Stimulated activated CD4-positive, alpha-beta T cell treated with anti-CD3 and anti-CD28 coated beads, Interleukin-1b, Interleukin-23, amount 100 ng/mL, for 1 hour (primary cell): Measurements from ENCODE around the gene SLC25A23.
A peak's percentile ranks its signal among the peaks of the same experiment; 100 is the strongest.

Experiments used
- DNase-seq, 2 donors: peaks; one replicate each; pipeline ENCODE4 v3.0.0-alpha.2; 2020; ENCODE audit warnings: low read depth in 2 of 2

The SLC25A23 gene

DNA sequence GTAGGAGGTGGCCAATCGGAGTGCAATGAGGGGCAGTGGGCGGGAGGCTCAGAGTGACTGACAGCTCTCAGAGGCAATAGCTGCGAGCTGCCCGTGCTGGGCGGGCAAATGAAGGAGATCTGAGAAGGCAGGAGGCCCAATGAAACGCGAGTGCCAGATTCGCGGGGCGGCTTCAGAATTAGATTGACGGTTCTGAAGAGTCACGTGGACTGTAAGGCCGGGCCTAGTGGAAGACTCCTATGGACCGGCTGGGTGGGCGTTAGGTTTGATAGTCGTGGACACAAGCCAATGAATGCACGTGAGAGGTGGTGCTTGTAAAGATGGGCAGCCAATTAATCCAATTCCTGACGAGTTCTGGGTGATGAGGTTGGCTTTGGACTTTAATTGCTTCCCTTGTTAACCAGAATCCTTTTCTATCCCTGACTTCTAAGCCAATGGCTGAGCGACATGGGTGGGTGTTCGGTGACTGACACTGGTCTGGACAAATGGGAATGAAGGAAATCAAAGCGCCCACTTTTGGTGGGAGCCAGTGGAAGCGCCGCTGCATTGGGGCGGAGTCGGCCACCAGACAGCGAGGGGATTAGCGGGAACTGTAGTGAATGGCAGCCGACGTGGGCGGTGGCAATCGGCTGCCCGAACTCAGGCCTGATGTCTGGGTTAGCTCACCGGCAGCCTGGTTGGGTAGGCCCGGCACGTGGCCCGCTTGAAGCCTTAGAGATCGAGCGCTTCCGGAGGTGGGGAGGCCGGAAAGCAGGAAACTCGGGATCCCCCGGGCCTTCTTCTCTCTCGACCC lies 34.5 kb downstream of the SLC25A23 start:
- DNase-seq = peak; percentile 95 to 98

DNA sequence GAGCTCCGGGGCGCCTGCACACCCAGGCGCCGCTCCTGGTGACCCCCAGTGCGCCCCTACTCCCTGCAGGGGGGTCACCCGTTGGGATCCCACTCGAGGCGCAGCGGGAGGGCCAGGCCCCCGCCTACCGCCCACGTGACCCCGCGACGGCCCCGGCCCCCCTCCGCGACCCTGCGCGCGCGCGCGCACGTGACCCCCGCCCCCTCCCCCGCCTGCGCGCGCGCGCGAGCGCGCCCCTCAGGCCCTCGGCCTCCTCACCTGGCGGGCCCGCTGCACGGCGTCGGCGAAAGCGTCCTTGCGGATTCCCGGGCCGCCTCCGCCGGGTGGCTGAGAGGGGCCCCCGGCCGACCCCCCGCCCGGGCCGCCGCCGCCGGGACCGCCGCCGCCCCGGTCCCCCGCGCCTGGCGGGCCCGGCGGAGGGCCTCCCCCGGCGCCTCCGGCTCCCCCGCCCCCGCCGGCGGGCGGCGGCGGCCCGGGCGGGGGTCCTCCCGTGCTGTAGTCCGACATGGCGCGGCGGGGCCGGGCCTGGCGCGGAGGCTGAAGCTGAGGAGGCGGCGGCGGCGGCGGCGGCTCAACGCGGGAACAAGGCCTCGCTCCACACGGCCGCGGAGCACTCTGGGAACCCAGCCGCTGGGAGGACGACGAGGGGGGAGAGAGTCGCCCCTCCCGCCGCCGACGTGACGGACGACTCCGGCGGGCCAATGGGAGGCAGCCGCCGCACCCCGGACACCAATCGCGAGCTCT lies 35.2 kb downstream of the SLC25A23 start, which contains the start of gene KHSRP:
TSS of gene KHSRP (minus strand) at position 617 of the 744 bp plus-strand sequence. CDS start at position 507, 110 bp downstream.
- peak in 1 of 2 donors; percentile 27 for DNase-seq

GRCh38 chr19:6423499-6424194 lies 35.9 kb downstream of the SLC25A23 start:
- DNase-seq = no peak

DNA sequence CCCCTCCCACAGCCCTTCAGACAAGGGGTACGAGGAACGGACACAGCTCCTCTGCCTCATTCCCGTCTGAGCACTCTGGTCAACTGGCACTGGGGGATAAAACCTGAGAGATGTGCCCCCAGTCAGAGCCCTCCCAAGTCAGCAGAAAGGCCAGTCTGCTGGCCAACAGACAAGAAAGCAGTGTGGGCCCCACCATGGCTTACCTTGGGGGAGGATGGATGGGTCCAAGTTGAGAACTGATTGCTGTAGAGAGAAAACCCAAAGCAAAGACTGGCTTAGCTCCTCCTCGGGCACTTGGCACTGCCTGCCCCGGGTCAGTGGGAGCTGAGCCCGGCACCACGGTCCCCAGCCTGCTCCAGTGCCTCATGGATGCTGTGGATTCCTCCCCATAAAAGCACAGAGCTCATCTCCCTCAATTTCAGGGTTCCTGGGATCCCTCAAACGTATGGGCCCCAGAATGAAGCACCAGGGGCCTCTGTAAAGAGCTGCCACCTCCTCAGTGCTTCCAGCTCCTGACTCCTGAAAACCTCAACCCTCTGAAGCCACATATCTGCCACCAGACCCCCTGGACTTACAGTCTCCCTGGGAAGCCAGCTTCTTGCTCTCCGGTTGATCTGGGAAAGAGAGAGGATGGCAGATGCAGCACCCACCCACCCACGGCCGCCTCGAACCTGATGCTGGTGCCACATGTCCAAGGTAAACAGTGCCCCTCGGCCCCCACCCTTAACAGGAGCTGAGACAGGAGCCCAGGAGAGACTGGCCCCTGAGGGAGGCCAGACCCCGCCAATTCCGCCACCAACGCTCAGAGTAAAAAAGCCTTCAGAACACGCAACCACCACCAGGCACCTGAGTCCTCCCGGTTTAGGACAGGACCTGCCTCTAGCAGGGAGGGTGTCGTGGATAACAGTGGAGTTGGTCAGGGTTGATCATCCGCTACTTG lies 38.2 kb downstream of the SLC25A23 start:
- DNase-seq = no peak

DNA sequence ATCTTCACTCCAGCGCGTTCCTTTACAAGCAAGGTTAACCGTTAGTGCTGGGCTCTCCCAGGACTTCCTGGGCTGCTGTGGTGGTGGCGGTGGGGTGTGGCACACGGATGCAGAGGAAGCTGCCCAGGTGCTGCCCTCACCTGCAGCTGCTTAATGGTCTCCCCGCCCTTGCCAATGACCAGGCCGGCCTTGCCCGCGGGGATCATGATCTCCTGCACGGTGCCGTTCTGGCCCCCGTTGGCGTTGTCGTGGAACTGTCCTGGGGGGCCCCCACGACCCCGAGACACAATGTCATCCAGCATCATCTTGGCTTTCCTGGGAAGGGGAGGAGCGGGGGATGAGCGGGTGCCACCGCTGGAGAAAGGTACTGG lies 41.0 kb downstream of the SLC25A23 start:
- DNase-seq = no peak

DNA sequence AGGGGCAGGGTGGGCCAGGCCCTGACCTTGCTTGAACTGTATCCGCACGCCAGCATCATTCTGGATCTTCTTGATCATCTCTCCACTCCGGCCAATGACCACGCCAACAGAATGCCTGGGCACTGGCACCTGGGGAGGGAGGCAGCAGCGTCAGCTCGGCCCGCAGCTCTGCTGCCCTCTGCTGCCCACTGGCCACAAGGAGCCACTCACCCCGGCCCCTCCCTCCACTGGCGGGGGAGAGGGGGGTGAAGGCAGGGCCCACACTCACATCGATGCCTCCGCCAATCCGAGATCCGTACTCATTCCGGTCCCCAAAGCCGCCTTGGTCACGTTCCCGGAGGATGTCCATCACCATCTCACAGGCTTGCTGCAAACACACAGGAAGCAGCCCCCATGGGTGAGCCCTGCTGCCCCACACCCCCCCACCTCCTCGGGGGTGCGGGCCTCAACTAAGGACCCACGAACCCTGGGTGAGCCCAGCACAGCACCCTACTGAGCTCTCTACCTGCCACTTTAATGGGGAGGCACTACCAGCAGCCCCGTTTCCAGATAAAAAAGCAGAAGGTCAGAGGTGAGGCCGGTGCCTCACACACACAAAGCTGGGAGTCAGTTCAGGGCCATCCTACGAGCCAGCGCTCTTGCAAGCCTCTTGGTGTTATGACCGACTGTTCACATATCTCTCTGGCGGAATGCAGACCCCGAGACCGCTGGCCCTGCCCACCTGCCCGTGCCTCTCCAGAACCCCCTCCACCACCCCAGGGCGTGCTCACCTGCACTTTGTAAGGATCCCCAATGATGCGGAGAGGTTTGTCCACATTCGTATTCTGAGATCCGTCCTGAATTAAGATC lies 41.7 kb downstream of the SLC25A23 start:
- no peak for DNase-seq

GRCh38 chr19:6416658-6417405 lies 42.8 kb downstream of the SLC25A23 start:
- DNase-seq = no peak

GRCh38 chr19:6415591-6416190 lies 43.9 kb downstream of the SLC25A23 start:
- no peak for DNase-seq

GRCh38 chr19:6414793-6415590 lies 44.6 kb downstream of the SLC25A23 start:
- no peak for DNase-seq

DNA sequence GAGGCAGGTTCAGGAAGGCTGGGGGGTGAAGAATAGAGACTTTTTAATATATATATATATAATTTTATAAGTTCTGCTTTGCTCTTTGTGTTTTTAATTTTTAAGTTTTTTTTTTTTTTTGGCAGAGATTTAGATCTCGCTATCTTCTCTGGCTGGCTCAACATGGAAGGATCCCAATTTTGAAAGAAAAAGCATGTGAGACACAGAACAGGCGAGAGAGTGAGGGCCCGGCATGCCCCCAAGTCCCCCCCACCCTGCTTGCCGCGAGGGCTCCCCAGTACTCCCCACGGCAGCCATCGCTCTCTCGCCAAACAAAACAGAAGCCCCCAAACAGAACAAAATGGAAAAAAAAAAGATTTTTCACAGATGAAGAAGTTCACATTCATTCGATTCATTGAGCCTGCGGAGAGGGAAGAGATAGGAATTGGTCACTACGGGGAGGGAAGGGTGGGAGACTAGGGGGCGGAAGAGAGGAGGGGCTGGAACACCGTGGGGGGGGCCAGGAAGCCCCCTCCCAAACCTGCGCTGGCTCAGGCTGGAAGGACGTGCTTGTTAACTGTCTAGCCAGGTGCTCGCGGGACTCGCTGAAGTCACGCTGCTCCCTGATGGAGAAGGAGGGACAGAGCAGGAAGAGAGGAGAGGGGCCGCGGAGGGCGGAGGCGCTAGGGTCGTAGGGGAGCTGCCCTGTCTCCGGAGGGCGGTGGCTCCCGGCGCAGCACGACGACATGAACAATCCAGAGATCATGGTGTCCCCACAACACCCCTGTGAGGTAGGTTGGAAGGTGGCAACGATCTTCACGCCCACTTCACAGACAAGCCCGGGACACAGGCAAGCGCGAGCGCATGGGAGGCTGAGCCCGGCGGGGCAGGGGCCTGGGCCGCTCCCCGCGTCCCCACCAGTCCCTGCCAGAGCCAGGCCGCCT lies 45.6 kb downstream of the SLC25A23 start:
- DNase-seq = no peak

DNA sequence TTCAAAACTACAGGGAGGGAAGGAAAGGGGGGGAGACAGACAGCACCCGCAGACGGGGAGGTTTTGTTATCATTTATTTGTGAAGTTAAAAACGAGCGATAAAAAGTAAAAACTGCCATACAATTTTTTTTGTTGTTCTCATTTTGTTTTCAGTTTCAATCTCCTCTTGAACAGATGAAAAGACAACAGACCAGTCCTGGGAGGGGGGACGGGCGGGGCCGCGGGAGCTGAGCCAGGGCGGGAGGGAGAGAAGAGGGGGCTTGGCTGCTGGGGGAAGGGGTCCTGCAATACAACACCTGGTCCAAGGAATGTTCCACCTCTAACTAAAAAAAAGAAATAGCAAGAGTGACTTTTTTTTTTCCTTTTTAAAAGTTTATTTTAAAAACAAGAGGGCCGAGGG lies 46.3 kb downstream of the SLC25A23 start:
- no peak for DNase-seq

- no peak for DNase-seq
Measured at GRCh38 chr19:6412447-6413091, 47.0 kb downstream of the SLC25A23 start.

GRCh38 chr19:6412061-6412446 lies 47.5 kb downstream of the SLC25A23 start:
- no peak for DNase-seq

DNA sequence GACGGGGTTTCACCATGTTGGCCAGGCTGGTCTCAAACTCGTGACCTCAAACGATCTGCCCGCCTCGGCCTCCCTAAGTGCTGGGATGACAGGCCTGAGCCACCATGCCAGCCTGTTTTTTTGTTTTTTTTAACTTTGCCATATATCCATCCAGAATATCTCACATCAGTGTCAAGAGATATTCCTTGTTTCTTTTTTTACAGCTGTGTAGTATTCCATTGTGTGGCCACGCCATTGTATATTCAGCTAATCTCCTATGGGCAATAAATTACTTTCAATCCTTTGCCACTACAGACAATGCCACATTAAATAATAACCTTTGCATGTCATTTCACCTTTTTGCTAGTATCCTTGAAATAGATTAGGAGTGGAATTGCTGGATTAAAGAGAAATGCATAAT lies 50.2 kb downstream of the SLC25A23 start:
- no peak for DNase-seq

GRCh38 chr19:6406401-6406800 lies 53.2 kb downstream of the SLC25A23 start:
- DNase-seq = no peak

DNA sequence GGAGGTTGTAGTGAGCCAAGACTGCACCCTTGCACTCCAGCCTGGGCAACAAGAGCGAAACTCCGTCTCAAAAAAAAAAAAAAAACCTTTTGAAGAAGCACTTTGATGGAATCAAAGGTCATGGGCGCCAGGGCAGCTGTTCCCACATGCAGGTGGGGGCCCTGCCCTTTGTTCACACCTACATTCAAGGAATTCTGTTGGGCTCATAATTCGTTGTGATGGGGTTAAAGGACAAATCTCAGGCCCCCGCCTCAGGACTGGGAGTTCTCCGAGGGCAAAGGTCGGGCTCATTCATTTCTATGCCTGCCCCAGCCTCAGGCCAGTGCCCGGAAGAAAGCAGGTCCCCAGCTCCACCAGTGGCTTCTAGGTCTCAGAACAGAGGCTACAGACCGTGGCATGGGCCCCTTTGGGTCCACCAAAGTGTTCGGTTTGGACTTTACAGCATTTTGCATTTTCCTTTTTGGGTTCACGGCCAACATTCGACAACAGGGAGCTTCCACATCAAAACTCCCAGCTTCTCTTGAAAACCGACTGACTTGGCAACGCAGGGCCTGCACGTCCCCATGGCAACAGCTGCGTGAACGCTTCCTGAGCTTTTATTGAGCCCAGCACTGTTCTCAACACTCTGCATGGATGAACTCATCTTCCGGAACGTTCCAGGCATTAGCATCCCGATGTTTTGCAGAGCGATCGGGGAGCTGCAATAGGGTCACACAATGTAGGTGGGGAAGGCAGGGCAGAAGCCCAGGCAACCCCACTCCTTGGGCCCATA lies 56.6 kb downstream of the SLC25A23 start:
- DNase-seq = no peak
